Tibial artery (tissue), 4 donors: ENCODE results near the gene ATF6B.

Experiments
- DNase-seq, 2 donors: peaks; one replicate each; pipeline ENCODE4 v3.0.0-alpha.2; 2019
- H3K27ac ChIP-seq, 2 donors: fragments of 200-600 bp; sonication (generic) in 1 of 2; 1 replicate in 1 of 2; 2 replicates in 1 of 2; pipeline ENCODE4 v1.5.1; 2018 to 2019; ENCODE audit warnings: mild to moderate bottlenecking in 1 of 2
- H3K27me3 ChIP-seq, 2 donors: fragments of 200-600 bp; sonication (generic) in 1 of 2; one replicate each; pipeline versions ENCODE4 v1.5.1 to v1.6.0; 2016 to 2019
- H3K36me3 ChIP-seq, 3 donors: fragments of 200-600 bp; sonication (generic) in 2 of 3; one replicate each; pipeline ENCODE4 v1.5.1; 2016 to 2019; ENCODE audit warnings: mild to moderate bottlenecking in 2 of 3
- H3K4me1 ChIP-seq, 4 donors: fragments of 200-600 bp; sonication (generic) in 2 of 4; 1 replicate in 3 of 4; 2 replicates in 1 of 4; pipeline ENCODE4 v1.5.1; 2016 to 2019
- H3K4me3 ChIP-seq, 2 donors: fragments of 200-600 bp; sonication (generic) in 1 of 2; 1 replicate in 1 of 2; 2 replicates in 1 of 2; pipeline ENCODE4 v1.5.1; 2018 to 2019; ENCODE audit warnings: mild to moderate bottlenecking in 2 of 2
- H3K9me3 ChIP-seq, 3 donors: fragments of 200-600 bp; sonication (generic) in 1 of 3; one replicate each; pipeline ENCODE4 v1.5.1; 2016 to 2019
- CTCF ChIP-seq, 2 experiments: fragments of 200-600 bp in 1 of 2; fragments of 450-650 bp in 1 of 2; IDR thresholded peaks; one replicate each; pipeline ENCODE4 v1.5.1; 2017 to 2019; ENCODE audit warnings: antibody characterized with exemption in 2 of 2, mild to moderate bottlenecking in 1 of 2, moderate library complexity in 1 of 2
- intact Hi-C: fragments of 100-400 bp; cut with DNase I; formaldehyde crosslinking; loops from one replicate; pipeline ENCODE4 v1.15.0; 2023; ENCODE audit warnings: low total_unique reads

Gene ATF6B

GRCh38 chr6:32085759-32086459 lies 42.1 kb downstream of the ATF6B start:
- intact Hi-C loops = loop anchor here (5.0 kb wide), 1 partner anchor 66 kb away; the partner anchor contains the start of genes PPT2 and PRRT1
- Histone ChIP-seq H3K9me3 (no peaks in the 10 kb centered on the region), H3K27ac (peak overlapping the region; percentile 85 to 87), H3K36me3 (peaks cover 0 to 28% (median 24%) of the 10 kb centered on the region in 3 donors), H3K27me3 (no peaks in the 10 kb centered on the region), H3K4me3 (no peak overlapping the region), H3K4me1 (peaks cover 0 to 44% (median 27%) of the 10 kb centered on the region in 4 donors)
- DNase-seq = no peak
- no peak for TF ChIP-seq CTCF (IDR thresholded peaks at IDR 0.05)

- DNase-seq = no peak
- Histone ChIP-seq H3K27ac (peak overlapping the region in 1 of 2 donors; percentile 67), H3K9me3 (no peaks in the 10 kb centered on the region), H3K27me3 (no peaks in the 10 kb centered on the region), H3K4me3 (no peak overlapping the region), H3K4me1 (peaks cover 0 to 44% (median 27%) of the 10 kb centered on the region in 4 donors), H3K36me3 (peaks cover 0 to 34% (median 29%) of the 10 kb centered on the region in 3 donors)
- intact Hi-C loops = loop anchor here (5.0 kb wide), 1 partner anchor 68 kb away; the partner anchor contains the start of genes PPT2 and PRRT1
- no peak for TF ChIP-seq CTCF (IDR thresholded peaks at IDR 0.05)
These were observed 43.3 kb downstream of the ATF6B start for GRCh38 chr6:32084780-32085179.

- Histone ChIP-seq H3K27me3 (no peaks in the 10 kb centered on the region), H3K9me3 (no peaks in the 10 kb centered on the region), H3K4me1 (peaks cover 0 to 44% (median 27%) of the 10 kb centered on the region in 4 donors), H3K36me3 (peaks cover 0 to 41% (median 33%) of the 10 kb centered on the region in 3 donors), H3K4me3 (no peak overlapping the region), H3K27ac (peak overlapping the region; percentile 67 to 70)
- intact Hi-C loops = no loop called here
- no peak for DNase-seq
- no peak for TF ChIP-seq CTCF (IDR thresholded peaks at IDR 0.05)
These were observed 44.0 kb downstream of the ATF6B start for GRCh38 chr6:32083812-32084768.

- peaks cover 8 to 46% (median 41%) of the 10 kb centered on the region in 3 donors for H3K36me3 ChIP-seq
- H3K4me3 ChIP-seq = no peak overlapping the region
- H3K27ac ChIP-seq = peak overlapping the region; percentile 67 to 70
- H3K9me3 ChIP-seq = no peaks in the 10 kb centered on the region
- H3K27me3 ChIP-seq = no peaks in the 10 kb centered on the region
- peak; percentile 89 to 90 for DNase-seq
- intact Hi-C loops = no loop called here
- no peak for TF ChIP-seq CTCF (IDR thresholded peaks at IDR 0.05)
- H3K4me1 ChIP-seq = peaks cover 0 to 41% (median 25%) of the 10 kb centered on the region in 4 donors
These were observed 45.1 kb downstream of the ATF6B start for GRCh38 chr6:32082935-32083334.

GRCh38 chr6:32082478-32082877 lies 45.6 kb downstream of the ATF6B start:
- peaks cover 13 to 49% (median 41%) of the 10 kb centered on the region in 3 donors for H3K36me3 ChIP-seq
- peak overlapping the region; percentile 67 to 70 for H3K27ac ChIP-seq
- no peak for TF ChIP-seq CTCF (IDR thresholded peaks at IDR 0.05)
- no peaks in the 10 kb centered on the region for H3K27me3 ChIP-seq
- H3K4me3 ChIP-seq = no peak overlapping the region
- no peaks in the 10 kb centered on the region for H3K9me3 ChIP-seq
- intact Hi-C loops = no loop called here
- DNase-seq = no peak
- peaks cover 0 to 36% (median 22%) of the 10 kb centered on the region in 4 donors for H3K4me1 ChIP-seq
